CD4-positive, alpha-beta T cell treated with Interleukin-6 at 100 ng/mL for 8 hours (primary cell): Measurements from ENCODE around the gene CCDC85C.

Experiments
- DNase-seq: peaks from one replicate; pipeline ENCODE4 v3.0.0-alpha.2; 2020; ENCODE audit warnings: mixed read lengths, low spot score

The CCDC85C gene

GRCh38 chr14:99510556-99511139, 93.4 kb downstream of the CCDC85C start:
- DNase-seq = no peak

- no peak for DNase-seq
Observed at GRCh38 chr14:99509871-99510555, 94.0 kb downstream of the CCDC85C start.

DNA sequence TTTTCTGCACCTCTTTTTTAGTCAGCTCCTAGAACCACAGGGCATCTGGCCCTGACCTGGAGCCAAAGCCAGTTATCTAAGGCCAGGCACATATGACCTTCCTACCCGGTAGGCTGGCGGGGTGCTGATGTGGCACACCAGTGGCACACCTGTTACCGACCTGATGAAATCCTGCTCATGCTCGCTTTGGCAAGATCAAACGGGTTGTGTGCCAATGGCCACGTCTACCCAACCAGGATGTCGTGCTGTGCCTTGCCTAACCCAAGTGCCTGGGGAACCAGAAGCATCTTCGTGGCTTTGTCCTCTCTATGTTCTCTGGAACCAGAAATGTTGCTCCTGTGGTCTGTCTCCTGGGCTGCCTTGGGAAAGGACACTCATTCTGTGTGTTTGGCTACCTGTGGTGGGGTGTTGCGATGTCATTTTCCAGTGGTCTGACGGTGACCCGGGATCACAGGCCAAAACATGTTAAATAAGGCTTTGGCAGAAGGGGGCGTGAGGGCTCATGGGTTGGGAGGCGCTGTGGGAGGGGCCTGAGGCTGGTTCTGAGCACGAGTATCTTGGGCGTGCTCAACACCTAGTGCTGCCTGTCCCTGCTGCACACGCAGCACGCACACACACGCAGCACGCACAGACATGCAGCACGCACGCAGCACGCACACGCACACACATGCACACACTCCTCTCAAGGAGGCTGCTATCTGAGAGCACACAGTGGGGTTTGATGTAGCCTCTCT, 94.9 kb downstream of the CCDC85C start:
- no peak for DNase-seq

DNA sequence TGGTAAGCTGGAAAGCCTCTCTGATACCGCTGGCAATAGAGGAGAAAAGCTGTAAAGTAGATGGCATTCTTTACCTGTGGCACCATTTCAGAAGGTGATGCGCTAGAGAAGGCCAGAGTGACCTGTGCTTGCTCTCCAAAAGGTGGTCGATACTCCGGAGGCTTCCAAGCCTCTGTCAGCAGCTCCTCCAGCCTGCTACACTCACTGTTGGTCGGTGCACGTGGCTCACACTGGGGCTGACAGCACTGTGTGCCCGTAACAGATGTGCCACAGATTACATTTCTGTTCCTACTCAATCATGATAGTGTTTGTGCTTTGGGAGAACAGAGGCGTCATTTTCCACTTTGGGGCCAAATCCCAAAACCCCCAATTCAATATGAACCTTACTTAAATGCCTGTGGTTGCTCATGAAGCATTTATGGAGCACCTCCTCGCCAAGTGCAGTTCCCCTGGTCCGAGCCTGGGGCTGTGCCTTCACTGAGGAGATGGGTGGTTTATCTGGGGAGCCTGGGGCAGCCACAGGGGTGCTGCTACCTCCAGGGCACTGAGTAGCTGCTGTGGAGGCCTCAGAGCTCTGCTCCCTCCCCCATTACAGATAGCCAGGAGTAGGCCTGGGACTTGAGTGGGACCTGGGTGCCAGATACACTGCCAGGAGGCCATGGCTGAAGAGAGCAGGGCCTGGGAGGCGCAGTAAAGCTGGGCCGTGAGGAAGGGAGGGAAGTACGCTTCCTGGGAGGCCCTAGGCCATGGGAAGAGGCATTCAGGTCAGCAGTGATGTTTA, 96.0 kb downstream of the CCDC85C start:
- no peak for DNase-seq

DNA sequence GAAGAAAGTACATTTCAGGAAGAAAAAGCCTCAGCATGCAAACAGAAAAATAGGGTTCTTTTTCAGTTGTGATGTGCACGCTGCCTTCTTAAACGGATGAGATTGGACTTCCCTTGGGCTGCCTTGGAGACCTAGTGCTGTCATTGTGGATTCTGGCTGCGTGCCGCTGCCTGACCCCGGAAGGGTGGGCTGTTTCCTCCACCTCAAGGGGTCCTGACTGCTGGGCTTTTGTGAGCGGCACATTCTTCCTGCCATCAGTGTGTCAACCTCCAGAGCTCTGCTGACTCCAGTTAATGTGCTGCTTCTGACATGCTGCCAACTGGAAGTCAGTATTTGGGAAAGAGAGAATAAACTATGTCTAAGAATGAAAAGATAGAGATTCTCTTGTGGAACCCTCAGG, 97.7 kb downstream of the CCDC85C start:
- no peak for DNase-seq

GRCh38 chr14:99505089-99505488, 98.9 kb downstream of the CCDC85C start:
- no peak for DNase-seq

DNA sequence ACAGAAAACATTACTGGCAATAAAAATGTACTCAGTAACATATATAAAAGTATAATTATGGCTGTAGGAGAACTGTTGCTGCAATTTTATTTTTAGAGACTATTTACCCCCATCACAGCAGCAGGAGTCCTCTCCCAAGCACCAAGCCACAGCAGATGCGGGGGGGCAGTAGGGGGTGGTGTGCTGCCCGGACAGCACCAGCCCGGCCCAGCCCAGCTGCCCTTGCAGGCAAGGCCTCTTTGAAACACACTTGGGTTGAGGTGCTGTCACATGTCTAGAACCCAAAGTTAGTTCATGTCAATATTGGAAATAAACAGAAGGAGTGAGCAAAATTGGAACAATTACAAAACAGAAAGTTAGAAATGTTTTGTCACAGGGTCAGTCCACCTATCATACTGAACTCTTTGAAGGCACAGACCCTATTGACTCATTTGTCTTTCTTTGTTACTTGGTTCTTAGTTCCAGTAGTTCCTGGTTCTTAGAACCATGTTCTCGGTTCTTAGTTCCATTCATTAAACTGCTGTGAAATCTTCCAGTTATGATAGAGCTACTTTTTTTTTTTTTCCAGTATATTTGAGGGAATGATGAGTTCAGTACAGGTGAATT, 100.1 kb downstream of the CCDC85C start:
- DNase-seq = no peak

GRCh38 chr14:99502989-99503421, 101.0 kb downstream of the CCDC85C start:
- DNase-seq = no peak

DNA sequence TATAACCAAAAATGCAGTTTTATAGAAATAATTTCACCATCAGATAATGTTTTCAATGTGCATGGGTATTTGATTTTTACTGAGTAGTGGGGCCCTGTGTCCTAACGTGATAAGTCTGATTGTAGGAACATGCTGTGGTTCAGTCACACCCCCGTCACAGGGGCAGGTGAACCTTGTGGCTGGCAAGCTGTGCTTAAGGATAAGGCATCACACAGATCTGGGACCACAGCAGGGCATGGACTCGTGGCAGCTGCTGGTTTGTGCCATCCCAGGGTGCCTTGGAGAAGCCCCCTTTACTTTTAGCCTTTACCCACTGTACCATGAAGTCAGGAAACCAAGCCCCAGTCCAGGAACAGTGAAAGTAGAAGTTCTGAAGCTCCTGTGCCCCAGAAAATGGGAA, 106.1 kb downstream of the CCDC85C start:
- no peak for DNase-seq

DNA sequence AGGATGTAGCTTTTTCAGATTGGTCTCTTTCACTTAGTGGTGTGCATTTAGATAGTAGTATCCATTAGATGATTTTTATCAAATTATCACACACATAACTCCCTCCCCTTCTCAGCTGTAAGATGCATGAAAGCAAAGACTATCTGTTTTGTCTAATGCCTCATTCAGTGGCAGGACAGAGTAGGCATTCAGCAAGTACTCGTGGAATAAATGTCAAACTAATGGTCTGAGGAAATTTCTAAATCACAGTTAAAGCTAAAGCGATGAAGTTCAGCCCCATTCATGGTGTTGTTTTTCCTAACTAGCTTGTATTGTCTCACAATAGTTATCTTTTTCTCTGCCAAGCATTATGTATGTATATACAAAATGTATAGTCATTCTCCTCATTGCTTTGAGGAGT, 106.7 kb downstream of the CCDC85C start:
- DNase-seq = no peak

GRCh38 chr14:99484106-99484505, 119.9 kb downstream of the CCDC85C start:
- no peak for DNase-seq

- no peak for DNase-seq
Observed at GRCh38 chr14:99481745-99482099, 122.3 kb downstream of the CCDC85C start.

DNA sequence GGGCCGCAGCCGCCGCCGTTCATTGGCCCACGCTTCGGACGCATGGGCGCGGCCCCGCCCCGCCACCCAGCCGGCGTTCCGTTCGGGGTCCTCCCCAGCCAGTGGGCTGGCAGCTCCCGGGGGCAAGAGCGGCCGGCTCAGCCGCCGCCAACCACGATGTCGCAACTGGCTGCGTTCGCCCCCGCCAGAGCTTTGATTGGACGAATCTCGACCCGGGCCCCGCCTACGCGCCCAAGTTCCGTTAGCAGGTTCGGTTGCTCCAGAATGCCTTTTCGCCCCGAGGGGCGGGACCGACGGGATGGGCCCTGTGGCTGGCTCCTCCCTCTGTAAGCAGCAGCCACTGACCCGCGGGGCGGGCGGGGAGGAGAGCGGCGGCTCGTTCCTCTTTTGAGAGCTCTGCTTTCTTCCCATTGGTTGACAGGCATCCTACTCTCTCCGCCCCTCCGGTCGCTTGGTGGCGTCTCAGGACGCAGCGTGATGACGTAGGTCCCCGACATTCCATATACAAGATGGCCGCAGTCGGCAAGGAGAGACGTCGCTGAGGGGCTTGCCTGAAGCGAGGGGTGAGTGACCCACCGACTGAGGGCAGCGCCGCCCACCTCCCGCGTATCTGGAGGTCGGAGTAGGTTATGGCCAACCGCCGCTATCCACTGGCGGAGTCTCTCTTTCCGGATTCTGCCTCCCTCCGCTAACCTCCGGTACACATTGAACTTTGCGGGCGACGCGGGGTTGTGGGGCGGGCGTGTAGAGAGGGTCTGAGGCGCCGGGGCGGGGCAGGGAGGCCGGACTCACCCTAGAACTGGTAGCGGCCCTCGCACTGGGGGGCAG, 122.9 kb downstream of the CCDC85C start, which contains the start of gene CCNK:
TSS of gene CCNK (plus strand) at position 493 of the 828 bp plus-strand sequence. CDS start 11,269 bp downstream, outside the sequence.
- DNase-seq = peak; percentile 100

DNA sequence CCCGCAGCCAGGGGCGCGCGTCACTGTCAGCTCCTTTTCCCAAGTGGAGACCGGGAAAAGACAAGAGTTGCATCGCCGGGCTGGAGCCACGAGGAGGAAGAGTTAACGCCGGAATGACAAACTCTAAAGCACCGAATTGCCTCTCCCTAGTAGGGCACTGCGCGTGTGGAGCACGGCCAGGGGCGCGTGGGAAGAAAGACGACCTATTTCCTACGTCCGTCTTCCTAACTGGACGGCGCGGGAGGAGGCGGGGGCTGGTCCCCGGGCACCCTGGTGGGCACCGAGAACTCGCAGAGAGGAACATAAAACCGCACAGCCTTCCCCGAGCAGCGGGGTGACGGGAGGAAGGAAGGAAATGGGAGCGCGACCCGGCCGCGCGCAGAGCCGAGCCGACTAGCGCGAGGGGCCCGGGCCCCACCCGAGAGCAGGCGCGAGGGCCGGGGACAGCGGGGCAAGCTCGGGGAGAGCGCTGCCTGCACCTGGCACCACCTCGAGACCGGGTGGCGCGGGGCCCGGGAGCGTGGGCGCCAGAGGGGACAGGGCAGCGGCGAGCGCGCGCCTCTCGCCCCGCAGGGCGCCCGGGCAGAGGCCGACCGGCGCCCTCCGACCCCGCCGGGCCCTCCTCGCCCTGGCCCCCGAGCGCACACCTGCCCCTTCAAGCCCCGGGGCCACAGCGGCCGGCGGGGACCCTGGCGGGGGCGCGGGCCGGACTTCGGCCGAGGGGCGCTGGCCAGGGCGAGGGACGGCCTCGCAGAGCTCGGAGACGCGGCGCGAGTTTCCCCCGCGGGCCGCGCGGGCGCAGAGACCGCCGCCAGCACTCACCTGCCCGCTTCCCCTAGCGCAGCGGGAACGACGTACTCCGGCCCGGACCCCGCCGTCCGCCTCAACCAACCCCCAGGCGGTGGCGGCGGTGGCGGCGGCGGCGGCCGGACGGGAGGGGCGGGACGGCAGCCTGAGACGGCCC, 123.8 kb downstream of the CCDC85C start, which contains the start of gene SETD3:
TSS of gene SETD3 (minus strand) at position 954 of the 964 bp plus-strand sequence. CDS start 15,054 bp downstream, outside the sequence.
- DNase-seq = no peak

GRCh38 chr14:99479160-99479905, 124.7 kb downstream of the CCDC85C start:
- no peak for DNase-seq

DNA sequence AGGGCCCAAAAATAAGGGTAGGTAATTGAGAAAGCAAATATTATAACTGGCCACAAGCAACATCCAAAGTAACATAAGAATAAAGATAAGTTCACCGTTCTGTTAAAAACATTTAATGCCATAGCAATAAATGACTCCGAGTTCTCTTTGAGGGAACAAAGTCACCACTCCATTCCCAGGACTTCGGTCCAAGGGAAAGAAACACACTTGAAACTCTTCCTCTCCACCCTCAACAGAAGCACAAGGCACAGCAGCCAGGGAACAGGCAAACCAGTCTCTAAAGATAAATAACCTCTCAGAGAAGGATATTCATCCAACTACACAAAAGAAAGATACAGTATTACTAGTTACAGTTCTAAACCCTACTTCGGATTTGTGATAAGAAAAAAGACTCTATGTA, 125.9 kb downstream of the CCDC85C start:
- no peak for DNase-seq

DNA sequence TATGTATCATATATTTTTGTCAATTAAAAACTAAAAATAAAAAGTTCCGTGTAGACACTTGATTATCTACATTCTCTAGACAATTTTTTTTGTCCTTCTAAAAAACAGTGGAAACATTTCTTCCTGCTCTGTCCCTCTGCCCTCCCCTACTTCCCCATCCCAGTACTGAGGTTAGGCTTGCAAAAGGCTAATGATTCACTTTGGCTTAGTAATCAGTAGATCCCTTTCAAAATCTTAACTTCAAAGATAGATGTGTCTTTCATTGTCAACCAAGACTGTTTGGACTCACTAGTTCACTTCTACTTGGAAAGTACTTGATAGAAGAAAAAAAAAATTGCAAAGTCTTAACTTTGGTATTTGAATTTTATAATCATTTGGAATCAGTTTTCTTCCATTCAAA, 127.1 kb downstream of the CCDC85C start:
- no peak for DNase-seq

DNA sequence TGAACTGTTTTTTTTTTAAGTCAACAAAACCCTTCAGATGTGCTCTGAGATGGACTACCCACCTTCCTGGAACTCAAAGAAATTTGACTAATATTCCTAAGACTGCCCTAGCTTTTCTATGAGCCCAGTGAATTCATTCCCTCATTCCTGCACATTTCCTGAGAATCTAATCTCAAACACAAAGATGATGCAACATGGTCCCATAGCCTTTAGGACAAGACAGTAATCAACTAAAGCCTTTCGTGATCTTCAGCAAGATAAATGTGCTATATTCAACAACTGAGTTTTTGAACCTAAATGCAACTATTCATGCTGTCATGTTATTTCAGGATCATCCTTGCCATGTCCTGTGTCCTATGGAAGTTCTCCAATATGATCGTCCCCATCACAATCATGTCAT, 128.3 kb downstream of the CCDC85C start:
- DNase-seq = no peak

GRCh38 chr14:99475179-99475578, 128.8 kb downstream of the CCDC85C start:
- DNase-seq = no peak
